HCT116 (cell line): ENCODE results near the gene TMEM123.

Source experiments
- CBX3 ChIP-seq: IDR thresholded peaks from 2 replicates; pipeline ENCODE4 v1.6.1; 2012; ENCODE audit warnings: low read depth
- CEBPB ChIP-seq: IDR thresholded peaks from 2 replicates; pipeline ENCODE4 v1.6.1; 2012; ENCODE audit warnings: low read depth
- CTCF ChIP-seq, 3 experiments: fragments of 200-600 bp in 1 of 3; sonication (generic) in 1 of 3; IDR thresholded peaks in 2 of 3; conservative IDR thresholded peaks in 1 of 3; 2 replicates each; pipeline ENCODE4 v1.5.1; 2012 to 2017; ENCODE audit warnings: low read depth in 2 of 3, low read length in 2 of 3, antibody characterized with exemption in 1 of 3, borderline replicate concordance in 1 of 3, control low read depth in 1 of 3, mild to moderate bottlenecking in 1 of 3, mixed read lengths in 1 of 3, mixed run types in 1 of 3, moderate library complexity in 1 of 3; ENCODE audit not compliant: insufficient read depth in 1 of 3
- EZH2 ChIP-seq: fragments of 200-600 bp; sonication (generic); IDR thresholded peaks from 2 replicates; pipeline ENCODE4 v1.6.1; 2017; ENCODE audit warnings: antibody characterized with exemption, mixed run types
- FOSL1 ChIP-seq: IDR thresholded peaks from 2 replicates; pipeline ENCODE4 v1.6.1; 2012; ENCODE audit warnings: low read depth
- POLR2A ChIP-seq: IDR thresholded peaks from 2 replicates; pipeline ENCODE4 v1.7.0; 2011; ENCODE audit warnings: borderline replicate concordance; ENCODE audit not compliant: insufficient read depth, insufficient read length; ENCODE audit errors: extremely low read depth
- POLR2AphosphoS5 ChIP-seq: IDR thresholded peaks from 2 replicates; pipeline ENCODE4 v1.6.1; 2011; ENCODE audit warnings: mild to moderate bottlenecking, low read depth, low read length, moderate library complexity
- RAD21 ChIP-seq: IDR thresholded peaks from 2 replicates; pipeline ENCODE4 v1.6.1; 2012; ENCODE audit warnings: low read depth, mild to moderate bottlenecking
- REST ChIP-seq: IDR thresholded peaks from 2 replicates; pipeline ENCODE4 v1.6.1; 2012; ENCODE audit warnings: low read depth
- TCF7L2 ChIP-seq: IDR thresholded peaks from 2 replicates; pipeline ENCODE4 v1.7.0; 2011; ENCODE audit warnings: borderline replicate concordance, inconsistent platforms; ENCODE audit not compliant: insufficient read depth, insufficient read length; ENCODE audit errors: extremely low read depth
- ZFX ChIP-seq: fragments of 450-650 bp; IDR thresholded peaks from 2 replicates; pipeline ENCODE4 v1.6.1; 2017
- TF ChIP-seq, protein P1 (sequence below): IDR thresholded peaks from 2 replicates; pipeline ENCODE4 v1.6.1; 2012
- TF ChIP-seq, protein P2 (sequence below): IDR thresholded peaks from 2 replicates; pipeline ENCODE4 v1.6.1; 2011; ENCODE audit warnings: mild to moderate bottlenecking, low read length, moderate library complexity; ENCODE audit not compliant: insufficient replicate concordance; ENCODE audit errors: extremely low read depth

DNA sequence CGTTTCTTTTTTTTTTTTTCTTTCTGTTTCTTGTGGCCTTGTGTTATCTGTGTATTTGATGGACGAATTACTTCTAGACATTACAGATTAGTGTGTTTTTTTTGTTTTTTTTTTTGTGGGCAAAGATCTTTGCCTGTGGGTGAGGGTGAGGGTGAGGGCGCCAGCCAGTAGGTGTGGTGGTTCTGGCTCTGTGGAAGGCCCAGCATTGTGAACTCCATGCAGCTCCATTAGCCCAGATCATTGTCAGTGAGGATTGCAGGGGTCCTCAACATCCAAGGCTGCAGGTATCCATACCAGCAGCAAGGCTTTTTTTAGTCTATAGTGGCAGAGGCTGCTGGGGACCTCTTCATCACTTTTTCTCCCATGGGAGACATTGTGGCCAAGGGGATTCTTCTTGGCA lies 91.9 kb downstream of the TMEM123 start:
- TF ChIP-seq CTCF (IDR thresholded peaks at IDR 0.05 in 2 of 3, conservative IDR thresholded peaks at IDR 0.05 in 1 of 3; ENCODE audit: borderline replicate concordance in 1 of 3, insufficient read depth in 1 of 3, low read depth in 2 of 3, low read length in 2 of 3) (no peak), TCF7L2 (no peak), POLR2A (no peak), EZH2 (no peak), CBX3 (no peak), RAD21 (no peak), CEBPB (no peak), POLR2AphosphoS5 (no peak), ZFX (no peak), FOSL1 (no peak), REST (no peak)
- TF ChIP-seq, protein P1, sequence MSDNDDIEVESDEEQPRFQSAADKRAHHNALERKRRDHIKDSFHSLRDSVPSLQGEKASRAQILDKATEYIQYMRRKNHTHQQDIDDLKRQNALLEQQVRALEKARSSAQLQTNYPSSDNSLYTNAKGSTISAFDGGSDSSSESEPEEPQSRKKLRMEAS: no peak
- TF ChIP-seq, protein P2, sequence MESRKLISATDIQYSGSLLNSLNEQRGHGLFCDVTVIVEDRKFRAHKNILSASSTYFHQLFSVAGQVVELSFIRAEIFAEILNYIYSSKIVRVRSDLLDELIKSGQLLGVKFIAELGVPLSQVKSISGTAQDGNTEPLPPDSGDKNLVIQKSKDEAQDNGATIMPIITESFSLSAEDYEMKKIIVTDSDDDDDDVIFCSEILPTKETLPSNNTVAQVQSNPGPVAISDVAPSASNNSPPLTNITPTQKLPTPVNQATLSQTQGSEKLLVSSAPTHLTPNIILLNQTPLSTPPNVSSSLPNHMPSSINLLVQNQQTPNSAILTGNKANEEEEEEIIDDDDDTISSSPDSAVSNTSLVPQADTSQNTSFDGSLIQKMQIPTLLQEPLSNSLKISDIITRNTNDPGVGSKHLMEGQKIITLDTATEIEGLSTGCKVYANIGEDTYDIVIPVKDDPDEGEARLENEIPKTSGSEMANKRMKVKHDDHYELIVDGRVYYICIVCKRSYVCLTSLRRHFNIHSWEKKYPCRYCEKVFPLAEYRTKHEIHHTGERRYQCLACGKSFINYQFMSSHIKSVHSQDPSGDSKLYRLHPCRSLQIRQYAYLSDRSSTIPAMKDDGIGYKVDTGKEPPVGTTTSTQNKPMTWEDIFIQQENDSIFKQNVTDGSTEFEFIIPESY: no peak
